ENCODE data around the gene CXorf49B.
"Not testable (repeated sequence)": the region's sequence is repeated elsewhere in the genome, so short reads cannot be mapped to it uniquely, and the experiment has no call there.

Gene CXorf49B

GRCh38 chrX:71763049-71763448, at the start of gene CXorf49B:
Gene CXorf49B (plus strand): TSS chrX:71763349. CDS start chrX:71763424, 75 bp downstream.
- not testable (repeated sequence) for DNase-seq (ENCODE audit: low read depth in 2 of 2, low spot score in 1 of 2)

DNA sequence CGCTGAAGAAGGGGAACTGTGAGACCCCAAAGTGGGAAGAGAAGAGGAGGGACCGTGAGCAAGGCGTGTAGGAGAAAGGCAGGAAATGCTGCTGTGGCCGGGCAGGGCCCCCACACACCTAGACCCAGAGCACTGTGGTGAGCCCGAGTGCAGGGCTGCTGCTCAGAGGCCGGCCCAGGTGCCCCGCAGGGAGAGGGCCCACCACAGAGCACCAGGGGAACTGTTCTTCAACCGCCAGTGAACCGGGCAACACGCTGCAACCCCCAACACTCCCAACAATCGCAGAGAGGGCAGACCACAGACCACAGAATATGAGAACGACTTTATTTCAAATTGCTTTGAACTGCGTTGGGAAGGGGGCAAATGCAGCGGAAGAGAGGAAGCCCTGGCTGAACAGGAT, 49.1 kb upstream of the CXorf49B start:
- DNase-seq (ENCODE audit: low read depth in 2 of 2, low spot score in 1 of 2), result not testable (repeated sequence)

- not testable (repeated sequence) for DNase-seq (ENCODE audit: low read depth in 2 of 2, low spot score in 1 of 2)
Observed at GRCh38 chrX:71715551-71715950, 47.6 kb upstream of the CXorf49B start.

DNA sequence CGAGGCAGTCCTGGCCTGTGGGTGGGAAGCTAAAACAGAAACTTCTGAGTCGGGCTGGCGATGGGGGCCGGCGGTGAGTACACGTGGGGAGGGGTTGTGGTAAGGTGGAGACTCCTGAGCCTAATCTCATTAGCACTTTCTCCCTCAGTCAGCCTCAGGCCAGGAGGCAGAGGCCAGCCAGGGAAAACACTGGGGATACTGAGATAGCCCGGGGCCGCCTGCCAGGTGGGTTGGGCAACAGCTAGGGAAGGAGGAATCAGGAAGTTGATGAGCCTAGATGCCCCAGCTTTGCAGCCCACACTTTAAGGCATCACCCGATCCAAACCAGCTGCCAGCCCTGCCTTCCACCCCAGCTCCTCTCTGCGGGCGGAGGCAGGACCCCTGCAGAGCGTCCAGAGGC, 46.8 kb upstream of the CXorf49B start:
- not testable (repeated sequence) for DNase-seq (ENCODE audit: low read depth in 2 of 2, low spot score in 1 of 2)

DNA sequence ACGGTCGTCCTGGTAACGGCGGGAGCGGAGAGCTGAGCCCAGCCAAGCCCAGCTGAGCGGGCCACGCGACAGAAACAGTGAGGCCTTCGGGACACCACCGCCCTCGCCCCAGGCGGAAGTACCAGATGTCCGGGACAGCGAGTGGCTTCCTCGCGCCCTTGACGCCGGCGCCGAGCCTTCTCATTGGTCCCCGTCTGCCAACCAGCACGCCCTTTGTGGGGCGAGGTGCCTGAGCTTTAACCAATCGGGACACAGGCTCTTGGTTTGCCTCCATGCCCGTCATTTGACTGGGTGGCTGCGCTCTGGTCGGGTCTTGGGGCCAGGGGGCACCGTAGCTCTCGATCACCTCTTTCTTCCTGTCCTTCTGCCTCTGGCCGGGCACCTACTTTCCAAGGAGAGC, 45.0 kb upstream of the CXorf49B start, which contains the start of gene CXorf49:
Gene CXorf49 (minus strand): TSS at position 101 of the 400 bp plus-strand sequence. CDS start 134 bp downstream, outside the sequence.
- DNase-seq (ENCODE audit: low read depth in 2 of 2, low spot score in 1 of 2), result not testable (repeated sequence)

GRCh38 chrX:71719195-71719594, 44.0 kb upstream of the CXorf49B start:
- not testable (repeated sequence) for DNase-seq (ENCODE audit: low read depth in 2 of 2, low spot score in 1 of 2)

- DNase-seq (ENCODE audit: low read depth in 2 of 2, low spot score in 1 of 2), result not testable (repeated sequence)
Observed at GRCh38 chrX:71720289-71720886, 42.8 kb upstream of the CXorf49B start.

GRCh38 chrX:71760688-71761281, 2.4 kb upstream of the CXorf49B start:
- not testable (repeated sequence) for DNase-seq (ENCODE audit: low read depth in 2 of 2, low spot score in 1 of 2)

DNA sequence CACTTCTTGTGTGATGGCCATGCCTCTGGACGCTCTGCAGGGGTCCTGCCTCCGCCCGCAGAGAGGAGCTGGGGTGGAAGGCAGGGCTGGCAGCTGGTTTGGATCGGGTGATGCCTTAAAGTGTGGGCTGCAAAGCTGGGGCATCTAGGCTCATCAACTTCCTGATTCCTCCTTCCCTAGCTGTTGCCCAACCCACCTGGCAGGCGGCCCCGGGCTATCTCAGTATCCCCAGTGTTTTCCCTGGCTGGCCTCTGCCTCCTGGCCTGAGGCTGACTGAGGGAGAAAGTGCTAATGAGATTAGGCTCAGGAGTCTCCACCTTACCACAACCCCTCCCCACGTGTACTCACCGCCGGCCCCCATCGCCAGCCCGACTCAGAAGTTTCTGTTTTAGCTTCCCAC, 1.7 kb downstream of the CXorf49B start:
- not testable (repeated sequence) for DNase-seq (ENCODE audit: low read depth in 2 of 2, low spot score in 1 of 2)

DNA sequence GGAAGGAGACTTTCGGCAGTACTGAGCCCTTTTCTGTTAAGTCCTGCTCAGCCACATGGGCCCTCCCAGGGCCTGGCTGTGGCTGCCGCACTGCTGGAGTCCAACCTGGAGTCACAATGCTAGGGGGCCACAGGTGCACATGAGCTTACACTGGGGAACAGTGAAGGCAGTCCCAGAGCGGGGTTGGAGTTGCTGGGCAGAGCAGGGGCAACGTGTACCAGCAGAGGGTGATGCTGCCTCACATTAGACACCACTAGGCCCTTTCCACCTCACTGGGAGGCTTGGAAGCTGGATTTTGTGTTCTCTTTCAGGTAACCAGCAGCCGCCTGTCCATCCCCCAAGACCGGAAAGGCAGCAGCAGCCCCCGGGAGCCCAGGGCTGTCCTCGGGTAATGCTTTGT, 2.5 kb downstream of the CXorf49B start:
- not testable (repeated sequence) for DNase-seq (ENCODE audit: low read depth in 2 of 2, low spot score in 1 of 2)

DNA sequence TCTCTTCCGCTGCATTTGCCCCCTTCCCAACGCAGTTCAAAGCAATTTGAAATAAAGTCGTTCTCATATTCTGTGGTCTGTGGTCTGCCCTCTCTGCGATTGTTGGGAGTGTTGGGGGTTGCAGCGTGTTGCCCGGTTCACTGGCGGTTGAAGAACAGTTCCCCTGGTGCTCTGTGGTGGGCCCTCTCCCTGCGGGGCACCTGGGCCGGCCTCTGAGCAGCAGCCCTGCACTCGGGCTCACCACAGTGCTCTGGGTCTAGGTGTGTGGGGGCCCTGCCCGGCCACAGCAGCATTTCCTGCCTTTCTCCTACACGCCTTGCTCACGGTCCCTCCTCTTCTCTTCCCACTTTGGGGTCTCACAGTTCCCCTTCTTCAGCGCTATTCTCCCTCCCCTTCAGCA, 4.0 kb downstream of the CXorf49B start:
- DNase-seq (ENCODE audit: low read depth in 2 of 2, low spot score in 1 of 2), result not testable (repeated sequence)

DNA sequence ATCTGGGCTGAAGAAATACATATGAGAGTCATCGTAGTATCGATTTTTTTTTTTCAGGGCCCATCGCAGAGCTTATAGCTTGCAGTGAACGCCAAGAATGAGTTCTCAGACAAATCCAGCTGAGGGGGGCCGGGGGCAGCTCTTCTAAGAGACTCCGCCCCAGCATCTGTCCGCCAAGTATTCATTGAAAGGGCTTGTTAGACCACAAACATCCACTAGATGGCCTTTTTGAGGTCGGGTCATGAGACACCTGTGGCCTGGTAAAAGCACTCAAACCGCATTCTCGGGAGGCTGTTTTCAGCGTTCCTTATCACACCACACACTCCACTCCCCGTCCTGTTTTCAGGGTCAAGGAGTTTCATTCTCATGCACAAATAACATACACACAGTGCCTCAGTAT, 15.2 kb downstream of the CXorf49B start:
- not testable (repeated sequence) for DNase-seq (ENCODE audit: low read depth in 2 of 2, low spot score in 1 of 2)

- not testable (repeated sequence) for DNase-seq (ENCODE audit: low read depth in 2 of 2, low spot score in 1 of 2)
Observed at GRCh38 chrX:71782225-71782949, 19.2 kb downstream of the CXorf49B start.

- DNase-seq (ENCODE audit: low read depth in 2 of 2, low spot score in 1 of 2), result not testable (repeated sequence)
Observed at GRCh38 chrX:71782950-71783299, 19.8 kb downstream of the CXorf49B start.

GRCh38 chrX:71783569-71784347, 20.6 kb downstream of the CXorf49B start:
- DNase-seq (ENCODE audit: low read depth in 2 of 2, low spot score in 1 of 2), result not testable (repeated sequence)

DNA sequence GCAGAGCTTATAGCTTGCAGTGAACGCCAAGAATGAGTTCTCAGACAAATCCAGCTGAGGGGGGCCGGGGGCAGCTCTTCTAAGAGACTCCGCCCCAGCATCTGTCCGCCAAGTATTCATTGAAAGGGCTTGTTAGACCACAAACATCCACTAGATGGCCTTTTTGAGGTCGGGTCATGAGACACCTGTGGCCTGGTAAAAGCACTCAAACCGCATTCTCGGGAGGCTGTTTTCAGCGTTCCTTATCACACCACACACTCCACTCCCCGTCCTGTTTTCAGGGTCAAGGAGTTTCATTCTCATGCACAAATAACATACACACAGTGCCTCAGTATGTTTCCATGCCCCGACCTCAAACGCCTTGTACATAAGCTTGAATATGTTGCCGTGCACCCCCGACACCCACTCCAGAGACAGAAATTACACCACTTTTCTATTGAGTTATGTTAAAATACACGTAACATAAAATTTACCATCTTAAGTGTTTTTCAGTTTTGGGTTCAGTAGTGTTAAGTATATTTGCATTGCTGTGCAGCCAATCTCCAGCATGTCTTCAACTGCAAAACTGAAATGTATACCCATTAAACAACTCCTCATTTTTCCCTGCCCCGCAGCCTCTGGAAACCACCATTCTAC, 21.3 kb downstream of the CXorf49B start:
- not testable (repeated sequence) for DNase-seq (ENCODE audit: low read depth in 2 of 2, low spot score in 1 of 2)

DNA sequence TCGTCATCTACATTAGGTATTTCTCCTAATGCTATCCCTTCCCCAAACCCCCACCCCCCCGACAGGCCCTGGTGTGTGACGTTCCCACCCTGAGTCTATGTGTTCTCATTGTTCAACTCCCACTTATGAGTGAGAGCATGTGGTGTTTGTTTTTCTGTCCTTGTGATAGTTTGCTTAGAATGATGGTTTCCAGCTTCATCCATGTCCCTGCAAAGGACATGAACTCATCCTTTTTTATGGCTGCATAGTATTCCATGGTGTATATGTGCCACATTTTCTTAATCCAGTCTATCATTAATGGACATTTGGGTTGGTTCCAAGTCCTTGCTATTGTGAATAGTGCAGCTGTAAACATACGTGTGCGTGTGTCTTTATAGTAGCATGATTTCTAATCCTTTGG, 43.3 kb downstream of the CXorf49B start:
- DNase-seq (ENCODE audit: low read depth in 2 of 2, low spot score in 1 of 2), result not testable (repeated sequence)

GRCh38 chrX:71809886-71810285, 46.7 kb downstream of the CXorf49B start:
- DNase-seq (ENCODE audit: low read depth in 2 of 2, low spot score in 1 of 2), result no peak

DNA sequence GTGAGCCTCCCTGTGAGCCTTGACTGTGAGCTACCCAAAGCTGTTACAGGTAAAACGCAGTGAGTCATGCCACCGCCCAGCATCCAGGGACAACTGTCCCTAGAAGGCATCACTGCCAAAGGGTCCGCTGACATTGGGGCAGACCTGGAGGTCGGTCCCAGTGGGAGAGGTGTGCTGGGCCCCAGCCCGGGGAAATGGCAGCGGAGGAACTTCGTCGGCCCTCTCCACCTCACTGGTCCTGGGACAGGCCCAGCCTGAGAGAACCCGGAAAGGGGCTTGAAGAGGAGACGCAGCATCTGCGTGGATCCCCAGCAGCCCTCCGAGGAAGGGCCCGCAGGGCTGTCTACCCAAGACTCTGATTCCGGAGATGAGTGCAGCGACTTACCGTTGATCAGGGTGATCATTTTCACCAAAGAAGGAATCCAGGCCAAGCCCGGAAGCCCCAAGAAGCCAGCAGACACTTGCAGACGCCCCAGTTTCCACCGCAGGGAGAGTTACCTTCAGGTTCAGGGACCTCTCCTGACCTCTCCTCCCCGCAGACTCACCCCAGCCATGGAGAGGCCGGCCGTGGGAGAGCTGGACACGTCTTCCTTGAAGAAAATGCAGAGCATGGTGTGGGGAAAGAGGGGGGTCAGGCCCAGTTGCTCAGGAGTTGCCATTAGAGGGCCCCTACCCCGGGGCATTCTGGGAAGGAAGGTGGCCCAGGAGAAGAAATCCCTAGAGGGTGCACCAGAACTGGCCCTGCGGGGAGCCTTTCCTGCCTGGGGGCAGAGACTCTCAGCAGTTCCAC, 51.2 kb downstream of the CXorf49B start:
- DNase-seq (ENCODE audit: low read depth in 2 of 2, low spot score in 1 of 2), result no peak
